HK-2 (cell line): Measurements from ENCODE around the gene SNX3.

Experiments used
- DNase-seq: peaks from one replicate; pipeline ENCODE4 v3.0.0-alpha.2; 2018; ENCODE audit not compliant: unreplicated experiment

The SNX3 gene

DNA sequence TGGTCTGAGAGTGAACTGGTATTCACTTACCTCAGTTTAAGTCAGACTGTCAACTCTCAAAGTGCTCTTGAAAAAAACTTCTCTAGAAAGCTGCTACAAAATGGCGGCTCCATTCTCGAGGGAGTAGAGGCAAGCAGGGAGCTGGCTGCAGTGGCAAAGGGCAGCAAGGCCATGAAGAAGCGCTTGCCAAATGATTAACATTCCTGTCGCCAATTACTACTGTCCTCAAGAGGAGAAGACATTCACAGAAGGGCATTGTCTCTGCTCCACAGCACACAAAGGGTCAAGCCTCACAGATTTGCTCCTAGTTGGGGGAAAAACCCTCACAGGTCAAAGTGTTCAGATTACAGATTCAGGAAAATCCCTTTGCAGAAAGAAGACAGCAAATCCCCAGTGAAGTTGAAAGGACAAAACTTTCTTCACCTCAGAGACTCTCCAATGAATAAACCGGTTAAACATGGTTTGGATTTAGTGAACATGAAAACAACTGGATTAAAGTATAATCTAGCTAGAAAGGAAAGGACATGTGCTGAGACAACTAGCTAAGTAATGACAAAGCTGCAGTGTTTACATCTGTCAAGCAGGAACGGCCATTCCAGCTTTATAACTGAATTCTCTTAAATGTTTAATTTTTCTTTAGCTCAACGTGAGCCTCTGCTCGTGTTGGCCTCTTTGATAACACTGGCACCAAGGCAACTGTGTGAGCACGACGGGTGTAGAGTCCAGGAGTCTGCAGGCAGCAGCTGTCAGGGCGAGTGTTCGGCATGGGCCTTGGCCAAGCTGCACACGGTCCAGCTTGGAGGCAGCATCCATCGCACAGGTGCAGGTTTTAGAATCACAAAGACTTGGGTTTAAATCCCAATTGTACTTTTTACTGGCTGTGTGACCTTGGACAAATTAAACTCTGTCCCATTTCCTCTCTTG, 57.4 kb downstream of the SNX3 start:
- no peak for DNase-seq

- no peak for DNase-seq
Measured at GRCh38 chr6:108200631-108201030, 60.2 kb downstream of the SNX3 start.

- no peak for DNase-seq
Measured at GRCh38 chr6:108200186-108200585, 60.7 kb downstream of the SNX3 start.

DNA sequence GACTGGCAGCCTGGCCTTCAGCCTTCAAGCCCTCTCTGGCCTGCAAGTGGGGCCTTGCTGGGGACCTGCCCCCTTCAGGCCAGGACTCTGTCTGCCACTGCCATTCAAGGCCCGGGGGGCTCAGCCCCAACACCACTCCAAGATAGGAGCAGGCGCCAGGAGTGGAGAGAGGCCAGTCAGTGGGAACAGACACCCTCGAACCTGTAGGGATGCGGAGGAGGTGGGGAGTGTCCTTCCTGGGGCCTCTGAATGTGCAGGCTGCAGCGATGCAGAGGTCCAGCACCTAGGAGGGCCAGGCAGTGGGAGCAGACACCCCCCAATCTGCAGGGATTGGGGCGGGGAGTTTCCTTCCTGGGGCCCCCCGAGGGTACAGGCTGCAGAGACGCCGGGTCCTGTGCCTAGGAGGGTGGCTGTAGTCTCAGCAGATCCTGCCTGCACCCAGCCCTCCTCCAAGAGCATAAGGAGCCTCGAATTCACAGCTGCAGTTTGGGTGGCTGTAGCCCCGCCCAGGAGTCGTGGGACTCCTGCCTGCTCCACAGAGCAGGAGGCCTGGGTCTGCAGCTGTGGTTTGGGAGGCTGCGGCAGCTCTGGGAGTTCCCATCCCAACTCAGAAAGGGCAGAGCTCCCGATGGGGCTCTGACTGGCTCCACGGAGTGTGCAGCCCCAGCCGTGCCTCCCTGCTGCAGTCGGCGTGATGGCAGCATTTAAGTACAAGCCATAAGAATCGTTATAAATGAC, 61.9 kb downstream of the SNX3 start:
- no peak for DNase-seq

- DNase-seq: no peak
Measured at GRCh38 chr6:108195209-108195608, 65.6 kb downstream of the SNX3 start.

DNA sequence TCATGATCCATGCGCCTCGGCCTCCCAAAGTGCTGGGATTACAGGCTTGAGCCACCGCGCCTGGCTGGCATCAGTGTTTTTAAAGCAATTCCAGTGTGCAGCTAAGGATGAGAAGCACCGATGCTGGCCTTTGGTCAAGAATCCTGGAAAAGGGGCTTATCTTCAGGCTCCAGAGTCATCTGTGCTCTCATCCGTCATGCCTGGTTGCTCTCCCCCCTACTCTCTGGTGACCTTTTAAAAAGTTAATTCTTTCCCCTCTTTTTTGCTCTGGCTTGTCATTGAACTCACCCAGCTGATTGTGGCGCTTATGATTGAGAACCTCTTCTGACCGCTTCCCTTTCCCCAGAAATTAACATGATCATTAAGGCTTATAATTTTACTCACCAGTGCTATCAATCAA, 66.3 kb downstream of the SNX3 start:
- DNase-seq: no peak

DNA sequence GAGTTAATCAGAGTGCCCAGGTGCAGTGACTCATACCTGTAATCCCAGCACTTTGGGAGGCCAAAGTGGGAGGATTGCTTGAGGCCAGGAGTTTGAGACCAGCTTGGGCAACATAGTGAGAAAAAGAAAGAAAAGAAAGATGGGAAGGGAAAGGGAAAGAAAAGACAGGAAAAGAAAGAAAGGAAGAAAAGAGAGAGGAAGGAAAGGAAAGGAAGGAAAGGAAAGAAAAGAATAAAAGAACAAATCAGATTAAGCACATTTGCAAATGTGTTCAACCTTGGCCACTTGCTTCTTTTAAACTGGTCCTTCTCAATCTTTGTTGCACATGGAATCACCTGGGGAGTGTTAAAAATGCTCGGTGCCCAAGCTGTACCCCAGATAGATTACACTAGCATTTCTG, 67.0 kb downstream of the SNX3 start:
- DNase-seq: no peak

DNA sequence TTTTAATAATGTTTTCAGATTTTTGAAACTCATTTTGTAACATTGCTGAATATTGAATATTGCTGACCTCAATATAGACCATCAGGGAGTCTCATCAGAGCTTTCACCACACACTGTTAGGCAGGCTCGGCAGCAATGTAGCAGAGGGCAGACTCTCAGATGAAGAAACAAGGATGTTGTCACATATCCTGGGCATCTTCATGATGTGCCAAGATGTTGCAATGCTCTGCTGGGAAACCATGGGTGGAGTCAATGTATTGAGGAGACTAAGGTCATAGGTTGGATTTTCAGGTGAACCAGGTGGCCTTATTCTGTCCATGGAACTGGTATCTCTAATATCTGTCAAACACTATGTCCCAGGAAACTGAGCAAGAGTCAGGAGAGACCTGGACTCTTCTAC, 67.7 kb downstream of the SNX3 start:
- no peak for DNase-seq

DNA sequence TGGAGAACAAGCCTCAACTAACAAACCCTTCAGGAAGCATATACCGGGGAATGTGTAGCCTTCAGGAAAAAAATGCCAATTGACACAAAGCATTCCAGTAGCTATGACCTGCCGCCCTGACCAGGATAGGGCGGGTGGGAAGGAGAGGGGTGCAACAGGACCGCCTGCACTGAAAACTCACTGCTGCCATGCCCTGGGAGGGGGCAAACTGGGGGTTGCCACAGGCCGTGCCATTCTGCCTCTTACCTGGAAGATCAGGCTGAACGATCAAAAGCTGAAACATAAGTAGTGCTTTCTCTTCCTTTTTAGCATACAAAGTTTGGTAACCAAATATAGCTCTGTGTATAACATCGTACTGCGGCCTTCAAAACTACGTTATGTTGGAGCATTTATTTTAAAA, 73.3 kb downstream of the SNX3 start:
- DNase-seq: no peak

- no peak for DNase-seq
Measured at GRCh38 chr6:108186226-108186625, 74.6 kb downstream of the SNX3 start.

- no peak for DNase-seq
Measured at GRCh38 chr6:108180776-108181175, 80.1 kb downstream of the SNX3 start.

DNA sequence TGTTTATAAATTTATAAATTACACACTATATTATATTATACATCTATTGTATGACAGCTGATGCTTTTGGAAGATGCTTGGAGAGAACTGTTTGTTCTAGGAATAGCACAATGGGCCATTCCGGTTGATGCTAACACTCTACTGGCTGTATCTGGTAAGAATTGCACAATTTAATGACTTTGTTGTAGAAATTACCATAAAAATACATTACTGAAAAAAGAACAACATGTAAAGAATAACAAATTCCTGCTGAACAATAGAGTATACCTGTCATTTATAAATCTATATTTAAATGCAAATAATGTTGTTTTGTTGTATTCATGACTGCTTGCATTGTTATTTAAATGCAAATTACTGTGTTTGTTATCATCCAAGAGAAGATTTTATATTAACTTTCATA, 80.6 kb downstream of the SNX3 start:
- no peak for DNase-seq

DNA sequence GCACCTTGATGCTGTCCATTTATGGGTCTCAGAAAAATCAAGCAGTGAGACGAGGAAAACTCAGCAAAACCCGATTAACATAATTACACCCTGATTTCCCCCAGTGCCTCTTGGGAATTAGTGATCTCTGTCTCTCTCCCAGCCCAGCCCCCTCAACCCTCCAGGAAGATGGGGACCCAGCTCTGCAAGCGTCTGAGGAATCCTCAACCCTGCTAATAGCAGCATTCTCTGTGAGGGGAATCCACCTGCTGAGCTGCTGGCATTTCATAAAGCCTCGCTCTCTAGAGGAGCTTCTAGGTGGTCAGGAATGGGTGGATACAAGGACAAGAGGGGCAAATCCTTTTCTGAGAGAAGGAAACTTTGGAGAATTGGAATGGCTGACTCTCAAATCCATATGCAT, 81.1 kb downstream of the SNX3 start:
- no peak for DNase-seq

GRCh38 chr6:108176281-108177089, 84.4 kb downstream of the SNX3 start:
- no peak for DNase-seq

GRCh38 chr6:108175592-108176279, 85.1 kb downstream of the SNX3 start:
- no peak for DNase-seq

DNA sequence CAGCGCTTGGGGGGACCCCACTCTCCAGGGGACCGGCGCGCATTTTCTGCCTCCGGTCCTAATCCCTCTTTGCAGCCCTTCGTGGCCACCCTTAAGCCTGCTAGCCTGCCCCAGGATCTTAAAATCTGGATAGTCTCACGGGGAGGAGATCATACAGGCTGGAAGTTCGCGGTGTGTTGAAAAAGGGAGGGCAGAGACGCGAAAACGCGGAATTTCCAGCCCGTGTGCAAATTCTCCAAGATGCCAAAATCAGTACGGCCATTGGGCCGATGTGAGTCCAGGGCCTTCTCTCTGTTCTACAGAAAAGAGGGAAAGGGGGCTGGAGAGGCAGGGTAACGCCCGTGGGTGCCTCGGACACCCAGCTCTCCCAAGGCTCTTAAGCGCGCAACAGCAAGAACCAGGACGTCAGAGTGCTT, 85.7 kb downstream of the SNX3 start:
- DNase-seq: no peak

- DNase-seq: no peak
Measured at GRCh38 chr6:108174371-108175175, 86.3 kb downstream of the SNX3 start.

- no peak for DNase-seq
Measured at GRCh38 chr6:108171918-108172516, 88.8 kb downstream of the SNX3 start.

- DNase-seq: no peak
Measured at GRCh38 chr6:108171291-108171917, 89.4 kb downstream of the SNX3 start.
